DMS53 treated with DMSO at 0.1 percent for 48 hours (cell line): Measurements from ENCODE around the gene GNAS-AS1.
"Not testable (repeated sequence)": the region's sequence is repeated elsewhere in the genome, so short reads cannot be mapped to it uniquely, and the experiment has no call there.

Source experiments
- DNase-seq: peaks from one replicate; lab custom pipeline; 2025; ENCODE audit not compliant: unreplicated experiment; lab: John Stamatoyannopoulos, UW

The GNAS-AS1 gene

DNA sequence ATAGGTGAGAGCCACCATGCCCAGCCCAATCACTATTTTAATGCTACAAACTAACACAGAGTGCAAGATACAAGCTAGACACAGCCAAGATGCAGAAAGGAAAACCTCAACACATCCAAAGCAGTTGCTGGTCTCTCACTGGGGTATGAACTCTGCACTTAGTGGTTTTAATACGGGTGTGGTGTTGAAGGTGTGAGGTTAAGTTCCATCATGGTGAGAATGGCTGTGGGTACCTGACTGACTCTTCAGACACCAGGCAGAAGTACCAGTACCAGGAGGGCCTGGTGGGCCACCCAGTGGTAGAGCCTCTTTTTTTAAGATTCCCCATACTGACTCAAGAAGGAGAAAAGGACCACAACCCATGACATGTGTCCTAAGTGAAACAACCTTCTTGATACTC is 13.0 kb downstream of the GNAS-AS1 start:
- DNase-seq: no peak

DNA sequence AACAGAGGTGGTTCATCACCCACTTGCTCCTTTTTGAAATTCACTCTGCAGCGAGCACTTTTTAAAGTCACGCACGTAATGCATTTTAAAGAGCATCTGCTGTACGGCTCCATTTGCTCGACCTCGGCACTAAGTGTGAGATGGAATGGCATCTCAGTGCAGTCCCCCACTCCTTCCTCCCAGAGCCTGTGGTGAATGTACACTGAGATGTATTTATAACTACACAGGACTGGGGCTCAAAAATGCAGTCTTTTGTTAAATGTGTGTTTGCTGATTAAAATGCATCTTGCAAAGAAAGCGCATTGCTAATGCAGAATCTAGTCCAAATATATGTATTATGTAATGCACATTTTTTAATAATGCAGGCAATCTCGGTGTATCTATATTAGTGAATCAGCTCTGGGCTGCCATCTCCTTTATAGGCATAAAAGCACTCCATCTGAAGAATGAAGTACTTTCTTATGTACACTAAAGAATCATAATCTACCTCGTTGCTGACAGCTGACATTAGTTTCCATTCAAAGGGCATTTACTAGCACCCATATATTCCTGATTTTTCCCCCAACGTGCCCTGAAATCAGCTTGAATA is 14.0 kb downstream of the GNAS-AS1 start:
- DNase-seq: no peak

DNA sequence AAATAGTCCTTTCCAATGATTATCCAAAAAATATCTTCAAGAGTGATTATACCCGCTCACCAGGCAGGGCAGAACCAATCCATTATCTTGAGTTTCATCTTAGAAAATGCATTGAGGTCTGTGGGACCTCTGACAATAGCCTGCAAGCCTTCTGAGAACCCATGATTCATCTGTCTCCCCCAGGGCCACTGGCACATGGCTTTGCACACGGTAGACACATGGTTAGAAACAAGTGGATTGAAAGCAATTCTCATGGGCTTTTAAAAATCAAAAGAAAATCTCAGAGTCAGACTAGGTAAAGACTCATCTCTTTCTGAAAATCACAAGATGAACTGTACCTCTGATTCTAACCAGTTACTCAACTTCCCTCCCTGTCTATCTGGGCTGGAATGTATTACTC is 15.5 kb downstream of the GNAS-AS1 start:
- no peak for DNase-seq

DNA sequence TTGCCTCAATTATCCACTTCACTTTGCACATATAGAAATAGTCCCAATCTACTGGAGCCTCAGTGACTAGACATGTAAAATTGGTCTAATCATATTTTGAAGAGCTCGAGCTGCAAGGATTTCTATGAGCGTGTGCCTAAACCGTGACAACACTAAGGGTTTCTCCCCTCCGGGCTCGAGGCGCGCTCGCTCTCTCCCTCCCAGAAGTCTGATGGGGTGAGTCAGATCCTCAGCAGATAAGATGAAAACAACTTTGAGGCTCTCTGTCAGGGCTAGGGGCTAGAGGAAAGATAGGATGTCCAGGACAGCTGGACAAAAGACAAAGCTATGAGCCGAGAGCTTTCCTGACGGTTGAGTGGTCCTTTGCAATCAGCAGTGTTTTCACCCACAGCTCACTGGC is 16.8 kb downstream of the GNAS-AS1 start:
- DNase-seq: no peak

DNA sequence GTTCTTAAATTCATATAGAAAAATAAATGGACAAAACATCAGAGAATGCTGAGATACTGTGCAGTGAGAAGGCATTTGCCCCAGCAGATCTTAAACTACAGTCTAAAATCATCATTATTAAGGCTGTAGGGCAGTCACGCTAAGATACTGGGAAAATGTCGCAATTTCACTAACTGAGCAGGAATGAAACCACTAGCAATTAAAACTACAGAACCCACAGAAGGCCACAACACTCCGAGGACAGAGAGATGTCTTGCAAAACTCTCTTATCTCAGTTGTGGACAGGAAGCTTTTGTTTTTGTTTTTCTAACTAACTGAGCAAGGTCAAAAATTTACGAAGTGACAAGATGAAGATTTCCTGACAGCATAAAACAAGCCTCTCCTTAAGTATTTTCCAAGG is 18.2 kb downstream of the GNAS-AS1 start:
- no peak for DNase-seq

DNA sequence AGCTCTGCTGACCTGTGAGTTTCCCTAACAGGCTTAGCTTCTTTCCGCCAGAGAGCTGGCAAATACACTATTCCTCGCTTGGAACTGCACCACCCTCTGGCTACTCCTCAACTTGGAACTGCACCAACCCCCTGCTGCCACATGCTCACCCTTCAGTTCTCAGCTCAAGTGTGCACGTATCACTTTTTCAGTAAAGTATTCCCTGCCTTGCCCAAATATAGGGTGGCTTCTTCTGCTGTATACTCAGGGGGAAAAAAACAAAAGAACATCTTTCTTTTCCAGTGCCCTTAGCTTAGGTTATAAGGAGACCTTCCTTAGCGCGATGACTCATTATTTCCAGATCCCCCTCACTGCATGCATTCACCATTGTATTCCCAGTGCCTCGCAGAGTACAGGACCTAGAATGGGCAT is 21.2 kb downstream of the GNAS-AS1 start:
- DNase-seq: no peak

DNA sequence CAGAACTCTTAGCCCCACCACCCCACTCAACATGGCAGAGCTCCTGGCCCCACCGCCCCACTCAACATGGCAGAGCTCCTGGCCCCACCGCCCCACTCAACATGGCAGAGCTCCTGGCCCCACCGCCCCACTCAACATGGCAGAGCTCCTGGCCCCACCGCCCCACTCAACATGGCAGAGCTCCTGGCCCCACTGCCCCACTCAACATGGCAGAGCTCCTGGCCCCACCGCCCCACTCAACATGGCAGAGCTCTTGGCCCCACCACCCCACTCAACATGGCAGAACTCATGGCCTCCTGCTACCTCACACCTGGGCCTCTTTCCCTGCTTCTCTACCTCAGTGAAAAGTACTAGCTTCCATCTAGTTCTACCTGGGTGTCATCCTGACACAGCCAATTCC is 21.9 kb downstream of the GNAS-AS1 start:
- not testable (repeated sequence) for DNase-seq

DNA sequence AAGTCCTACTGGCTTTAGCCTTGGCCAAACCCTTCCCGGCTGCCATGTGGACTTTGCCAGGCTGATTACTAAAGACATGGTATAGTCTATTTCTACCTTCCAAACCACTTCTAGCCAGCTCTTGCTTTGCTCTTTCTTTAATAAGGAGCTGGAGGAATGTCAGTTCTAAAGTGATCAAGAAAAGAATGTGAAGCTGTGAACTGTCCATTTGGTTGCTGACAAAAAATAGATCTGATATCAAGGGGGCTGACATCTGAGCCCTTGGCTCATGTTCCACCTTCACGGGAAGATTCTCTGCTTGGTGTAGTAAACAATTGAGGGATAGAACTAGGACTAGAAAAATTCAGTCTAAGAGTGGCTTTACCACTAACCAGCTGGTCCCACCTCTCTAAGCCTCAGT is 22.6 kb downstream of the GNAS-AS1 start:
- no peak for DNase-seq

DNA sequence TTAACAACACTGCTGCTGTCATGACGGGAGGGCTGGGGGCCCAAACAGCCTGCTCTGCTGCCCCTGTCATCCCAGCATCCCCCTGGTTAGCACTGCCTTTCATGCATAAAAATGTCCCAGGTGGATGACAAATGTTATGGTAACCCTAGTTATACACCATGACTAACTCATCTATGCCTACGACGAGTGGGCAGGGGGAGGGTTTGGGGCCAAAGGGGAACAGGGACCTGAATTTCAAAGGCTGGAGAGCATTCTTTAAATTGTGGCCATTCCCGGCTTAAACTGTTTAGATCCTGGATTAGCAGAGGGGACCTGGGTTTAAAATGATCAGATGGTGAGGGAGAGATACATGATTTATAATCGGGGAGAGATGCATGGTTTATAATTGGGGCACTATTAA is 24.4 kb downstream of the GNAS-AS1 start:
- no peak for DNase-seq

DNA sequence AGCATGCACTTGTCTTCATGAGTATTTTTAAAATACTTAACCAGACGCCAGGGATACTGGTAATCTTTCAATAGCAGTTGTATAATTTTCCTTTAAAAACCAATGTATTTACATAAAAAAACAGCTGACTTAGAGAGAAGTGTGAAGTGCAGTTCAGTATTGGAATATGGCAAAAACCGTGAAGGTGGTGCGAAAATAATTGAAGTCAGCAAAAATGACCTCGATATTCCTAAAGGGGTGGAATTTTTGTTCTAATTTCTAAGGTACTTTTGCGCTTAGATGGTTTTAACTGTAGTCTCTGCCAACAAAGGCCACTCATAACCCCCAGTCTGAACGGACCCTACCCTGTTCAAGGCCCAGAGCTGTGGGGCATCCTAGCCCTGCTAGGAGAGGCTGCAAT is 25.3 kb downstream of the GNAS-AS1 start:
- DNase-seq: no peak

DNA sequence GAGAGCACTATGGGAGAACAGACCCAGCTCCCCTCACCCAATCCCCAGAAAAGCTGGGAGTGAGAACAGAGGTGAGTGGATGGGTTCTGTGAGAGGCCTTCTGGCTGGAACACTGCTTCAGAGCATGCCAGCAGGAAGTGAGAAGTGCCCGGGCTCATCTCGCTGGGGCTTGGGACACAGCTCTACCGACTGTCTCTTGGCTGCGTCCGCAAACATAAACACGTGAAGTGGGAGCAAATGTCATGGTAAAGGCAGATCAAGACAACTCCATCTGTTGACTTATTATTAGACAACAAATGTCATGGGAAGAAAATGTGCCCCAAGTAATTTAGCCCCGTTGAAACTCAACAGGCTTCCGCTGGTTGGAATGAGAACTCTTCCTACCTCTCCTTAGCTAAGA is 25.9 kb downstream of the GNAS-AS1 start:
- DNase-seq: no peak

DNA sequence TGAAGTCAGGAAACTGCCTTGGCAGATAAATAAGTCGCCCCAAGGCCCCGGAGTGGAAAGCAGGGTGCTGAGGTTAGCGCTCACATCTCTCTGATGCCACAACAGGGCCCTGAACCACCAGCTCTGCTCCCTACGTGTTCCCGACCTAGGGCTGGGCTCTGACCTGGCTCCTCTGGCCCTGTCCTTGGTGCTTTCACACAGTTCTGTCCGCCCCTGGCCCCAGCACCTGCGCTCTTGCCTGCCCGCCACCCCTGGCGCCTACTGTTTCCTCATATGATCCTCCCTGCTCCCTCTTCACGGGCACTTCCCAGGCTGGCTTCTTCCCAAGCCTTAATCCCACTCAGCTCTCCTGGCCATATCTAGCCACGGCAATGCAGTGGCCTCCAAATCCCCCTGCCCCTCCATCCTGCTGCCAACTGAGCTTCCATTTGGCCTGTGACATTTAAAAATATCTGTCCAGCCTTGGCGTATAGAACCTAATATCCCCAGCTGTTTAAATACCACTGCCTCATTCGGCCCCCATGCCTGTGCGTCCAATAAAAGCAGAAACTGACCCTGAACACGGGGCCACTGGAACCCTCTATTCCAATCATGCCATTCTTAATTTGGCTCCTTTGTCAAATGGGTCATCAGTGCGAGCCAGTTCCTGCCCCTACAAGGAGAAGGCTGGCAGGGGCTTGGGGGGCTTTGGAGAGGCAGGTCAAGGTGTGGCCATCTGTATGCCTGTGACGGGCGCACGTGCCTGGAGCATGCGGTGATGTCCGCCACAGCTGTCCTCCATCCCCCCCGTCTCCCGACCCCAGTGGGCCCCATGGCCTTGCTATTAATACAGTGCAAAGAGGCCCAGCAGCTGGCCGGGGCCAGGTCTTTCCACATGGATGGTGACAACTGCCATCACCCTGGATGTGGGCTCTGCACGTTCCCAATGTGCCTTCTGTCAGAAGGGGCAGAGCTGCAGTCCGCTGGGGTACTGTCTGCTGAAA is 27.7 kb downstream of the GNAS-AS1 start:
- no peak for DNase-seq

DNA sequence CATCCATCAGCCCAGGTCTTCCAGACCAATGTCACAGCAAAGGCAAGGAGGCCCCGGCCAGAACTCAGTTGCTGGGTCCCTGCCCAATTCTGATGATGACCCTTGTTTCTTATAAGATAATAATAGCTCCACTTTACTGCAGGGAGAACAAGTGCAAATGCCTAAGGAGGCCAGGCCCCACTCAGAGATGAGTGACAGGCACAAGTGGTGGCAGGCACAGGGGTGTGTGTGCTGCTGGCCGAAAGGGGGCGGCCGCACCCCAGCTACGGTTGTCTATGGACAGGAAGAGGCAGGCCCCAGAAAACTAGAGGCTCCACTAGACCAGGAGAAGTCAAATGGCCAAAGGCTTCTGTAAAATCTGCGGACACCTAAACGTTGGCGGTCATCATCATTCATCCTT is 28.6 kb downstream of the GNAS-AS1 start:
- DNase-seq: no peak

DNA sequence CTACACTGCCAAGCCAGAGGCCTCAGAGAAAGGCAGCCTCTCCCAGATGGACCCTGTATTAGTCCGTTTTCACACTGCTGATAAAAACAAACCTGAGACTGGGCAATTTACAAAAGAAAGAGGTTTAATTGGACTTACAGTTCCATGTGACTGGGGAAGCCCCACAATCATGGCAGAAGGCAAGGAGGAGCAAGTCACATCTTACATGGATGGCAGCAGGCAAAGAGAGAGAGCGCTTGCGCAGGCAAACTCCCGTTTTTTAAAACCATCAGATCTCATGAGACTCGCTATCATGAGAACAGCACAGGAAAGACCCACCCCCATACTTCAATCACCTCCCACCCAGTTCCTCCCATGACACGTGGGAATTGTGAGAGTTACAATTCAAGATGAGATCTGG is 30.2 kb downstream of the GNAS-AS1 start:
- not testable (repeated sequence) for DNase-seq

DNA sequence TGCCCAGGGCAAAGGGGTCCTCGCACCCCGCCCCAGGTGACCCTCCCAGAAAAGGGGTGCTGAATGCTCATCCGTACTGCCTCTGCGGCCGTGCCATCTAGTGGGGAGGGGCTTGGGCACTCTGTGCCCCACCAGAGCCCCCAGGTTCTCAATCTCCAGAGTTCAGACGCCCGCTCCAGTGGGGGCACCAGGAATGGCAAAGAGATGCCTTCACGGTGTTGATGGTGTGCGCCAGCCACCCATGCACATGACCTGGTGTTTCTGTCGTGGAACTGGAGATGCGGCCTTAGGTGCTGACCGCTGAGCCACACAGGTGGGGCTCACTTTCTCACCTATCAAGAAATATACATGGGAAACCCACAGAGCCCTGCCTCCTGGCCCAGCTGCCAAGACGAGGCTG is 30.8 kb downstream of the GNAS-AS1 start:
- no peak for DNase-seq

DNA sequence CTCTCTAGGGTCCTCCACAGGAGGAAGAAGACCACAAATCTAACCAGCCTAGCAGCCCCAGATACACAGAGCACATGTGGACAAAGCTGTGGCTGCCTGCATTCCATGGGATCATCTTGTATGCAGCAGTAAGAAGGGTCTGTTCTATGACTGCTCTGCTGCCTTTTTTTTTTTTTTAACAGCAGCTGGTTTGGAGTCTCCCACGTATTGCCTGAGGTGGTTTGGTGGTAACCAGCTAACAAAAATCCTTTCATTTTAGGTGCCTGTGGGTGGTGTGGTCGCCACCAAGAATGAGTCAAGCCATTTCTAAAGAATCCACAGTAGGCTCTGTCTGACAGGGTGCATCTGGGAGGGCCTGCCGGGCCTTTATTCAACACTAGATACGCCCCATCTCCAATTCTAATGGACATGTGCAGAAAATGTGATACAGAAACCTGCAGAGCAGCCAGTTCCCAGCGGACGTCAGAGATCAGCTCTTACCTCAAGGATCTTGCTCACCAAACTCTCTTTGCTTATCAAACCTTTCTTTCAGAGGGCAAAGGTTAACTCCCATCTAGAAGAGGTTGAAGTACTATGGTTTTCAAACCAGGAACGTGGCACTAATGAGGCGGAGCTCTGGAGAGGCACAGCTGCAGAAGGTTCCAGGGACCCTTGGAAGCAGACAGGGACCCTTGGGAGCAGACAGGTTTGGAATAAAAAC is 32.0 kb downstream of the GNAS-AS1 start:
- DNase-seq: no peak

DNA sequence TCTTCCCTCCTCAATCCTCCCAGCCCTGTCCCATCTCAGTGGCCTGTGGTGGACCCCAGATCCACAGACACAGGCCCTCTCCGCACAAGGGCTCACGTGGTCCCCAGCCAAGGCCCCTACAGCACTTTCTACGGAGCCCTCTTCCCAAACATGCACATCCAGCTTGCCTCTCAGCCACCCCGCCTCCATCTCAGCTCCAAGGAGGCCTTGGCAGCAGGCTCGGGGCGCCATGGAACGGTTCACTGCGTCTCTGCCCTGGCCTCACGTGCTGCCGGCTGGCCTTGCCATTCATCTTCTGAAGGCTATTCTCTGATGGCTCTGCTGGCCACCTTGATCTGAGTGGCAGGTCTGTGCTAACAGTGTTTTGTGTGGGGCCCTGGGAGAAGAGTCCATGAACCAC is 33.0 kb downstream of the GNAS-AS1 start:
- DNase-seq: no peak

DNA sequence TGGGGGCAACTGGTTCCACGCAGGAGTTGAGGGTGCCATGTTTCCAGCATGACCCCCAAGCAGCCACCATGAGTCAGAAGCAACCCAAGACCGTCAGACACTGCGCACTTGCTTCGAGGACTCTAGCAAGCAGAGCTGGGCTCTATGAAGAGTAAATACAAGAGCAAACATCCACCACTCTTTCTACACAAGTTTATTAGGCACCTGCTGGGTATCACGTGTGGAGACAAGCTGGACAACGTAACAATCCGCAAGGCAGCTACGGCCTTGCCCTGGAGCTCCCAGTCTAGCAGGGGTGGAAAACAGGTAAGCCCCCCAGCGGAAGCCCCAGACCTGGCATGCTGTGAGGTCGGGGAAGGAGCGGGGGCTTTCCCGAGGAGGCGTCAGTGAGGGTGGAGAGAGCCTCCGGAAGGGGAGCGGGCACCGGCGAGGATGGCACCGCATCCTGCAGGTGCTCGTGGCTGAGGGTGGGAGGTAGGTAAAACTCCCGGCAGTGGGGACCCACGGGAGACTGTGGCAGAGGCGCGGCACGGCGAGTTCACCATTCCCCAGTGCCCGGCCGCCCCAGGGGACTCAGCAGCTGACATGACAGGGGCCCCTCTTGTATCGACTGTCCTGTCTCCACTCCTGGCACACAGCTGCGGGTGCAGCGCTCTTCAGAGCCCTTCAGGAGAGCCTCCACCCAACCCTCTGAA is 33.6 kb downstream of the GNAS-AS1 start:
- no peak for DNase-seq

DNA sequence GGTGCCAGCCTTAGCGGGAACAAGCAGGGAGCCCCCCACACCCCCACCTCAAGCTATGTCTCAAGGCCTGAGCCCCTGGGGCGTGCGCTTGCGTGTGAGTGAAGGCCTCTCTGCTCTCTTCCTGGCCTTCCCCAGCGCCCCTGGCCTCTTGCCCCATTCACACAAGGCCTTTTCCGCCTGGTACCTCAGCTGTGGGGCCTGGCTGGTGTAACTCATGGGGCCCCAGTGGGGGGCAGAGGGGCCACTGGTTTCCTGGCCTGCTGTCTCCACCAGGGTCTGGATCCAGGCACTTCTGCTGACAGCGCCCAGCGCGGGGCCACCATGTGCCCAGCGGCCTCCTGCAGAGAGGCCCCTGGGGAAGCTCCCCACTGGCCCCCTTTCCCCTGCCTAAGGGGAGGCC is 34.7 kb downstream of the GNAS-AS1 start:
- DNase-seq: no peak

DNA sequence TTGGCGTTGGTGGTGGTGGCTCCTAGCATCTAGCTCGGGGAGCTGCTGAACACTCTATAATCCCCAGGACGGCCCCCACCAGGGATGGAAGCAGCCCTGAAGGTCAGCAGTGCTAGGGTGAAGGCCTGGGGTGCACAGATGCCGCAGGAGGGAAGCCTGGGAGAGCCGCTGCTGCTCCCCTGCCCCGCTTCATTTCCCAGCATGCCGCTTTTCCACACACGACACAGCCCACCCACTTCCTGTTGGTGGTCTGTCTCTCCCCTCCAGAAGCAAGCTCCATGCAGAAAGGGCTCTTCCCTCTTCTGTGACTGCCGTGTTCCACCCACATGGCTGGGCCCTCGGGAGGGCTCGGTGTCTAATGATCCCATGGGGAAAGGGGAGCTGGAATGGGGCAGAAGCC is 35.3 kb downstream of the GNAS-AS1 start:
- DNase-seq: no peak

DNA sequence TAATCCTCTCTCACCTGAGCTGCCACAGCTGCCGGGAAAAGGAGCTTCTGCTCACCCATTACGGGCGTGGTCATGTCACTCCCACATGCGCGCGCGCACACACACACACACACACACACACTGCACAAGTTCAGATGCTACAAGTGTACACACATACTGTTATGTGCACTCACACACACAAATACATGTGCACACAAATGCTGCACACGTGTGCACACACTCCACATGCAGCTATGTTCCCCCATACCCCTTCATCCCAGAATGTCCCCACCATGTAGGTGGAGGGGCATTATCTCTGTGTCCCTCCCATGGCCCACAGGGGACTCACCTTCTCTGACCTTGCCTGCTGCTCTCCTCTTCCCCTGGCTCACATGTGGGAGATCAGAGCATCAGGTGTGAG is 37.3 kb downstream of the GNAS-AS1 start:
- no peak for DNase-seq
